Upper lobe of right lung (tissue), 1 donor: Measurements from ENCODE around the gene ARG1. TPM values are rescaled to one million over a fixed set of nuclear protein-coding genes. Genes with fewer than 3 reads are reported as not detected.
"Not testable (repeated sequence)": the region's sequence is repeated elsewhere in the genome, so short reads cannot be mapped to it uniquely, and the experiment has no call there.

Source experiments
- ATAC-seq: fragments of 200-7000 bp; cut with Tn5 transposase; one replicate; pipeline ENCODE4 v1.9.1; 2020; ENCODE audit warnings: mild to moderate bottlenecking, moderate library complexity
- DNase-seq: peaks from one replicate; pipeline ENCODE4 v3.0.0-alpha.2; 2020
- H3K27ac ChIP-seq: fragments of 200-600 bp; one replicate; pipeline ENCODE4 v1.8.0; 2022
- H3K27me3 ChIP-seq: fragments of 200-600 bp; one replicate; pipeline ENCODE4 v1.8.0; 2022; ENCODE audit warnings: mild to moderate bottlenecking
- H3K36me3 ChIP-seq: fragments of 200-600 bp; one replicate; pipeline ENCODE4 v1.8.0; 2022
- H3K4me1 ChIP-seq: fragments of 200-600 bp; one replicate; pipeline ENCODE4 v1.8.0; 2022
- H3K4me3 ChIP-seq: fragments of 200-600 bp; one replicate; pipeline ENCODE4 v1.8.0; 2022; ENCODE audit warnings: mild to moderate bottlenecking
- H3K9me3 ChIP-seq: fragments of 200-600 bp; one replicate; pipeline ENCODE4 v1.8.0; 2022
- intact Hi-C: fragments of 100-400 bp; cut with DNase I; formaldehyde crosslinking; loops from one replicate; pipeline ENCODE4 v1.11.0; 2022
- long read RNA-seq: library from polyadenylated mRNA; unstranded; transcript quantifications from one replicate; pipeline ENCODE4 v2.0.0, GENCODE V29; 2021
- total RNA-seq: library from RNA; stranded (reverse); fragmentation: NEBNext Ultra II Directional; extraction: Animal tissue kit (Norgen Biotek cat#: 25700); gene quantifications from one replicate; pipeline ENCODE4 v1.2.1, GENCODE V29; 2021
- TF ChIP-seq, protein P1 (sequence below): fragments of 200-600 bp; IDR thresholded peaks from one replicate; pipeline ENCODE4 v1.8.0; 2022; ENCODE audit warnings: antibody characterized with exemption
- donor health status: DM: no; HTN: yes; CAD: no; lungs with severe emphysema.

ARG1 gene
- 1.3 TPM for total RNA-seq
- long read RNA-seq, partial matches to known transcripts = 0 of 2 reads
- long read RNA-seq, other reads (novel, unspliced or antisense) = 1 of 2 reads

DNA sequence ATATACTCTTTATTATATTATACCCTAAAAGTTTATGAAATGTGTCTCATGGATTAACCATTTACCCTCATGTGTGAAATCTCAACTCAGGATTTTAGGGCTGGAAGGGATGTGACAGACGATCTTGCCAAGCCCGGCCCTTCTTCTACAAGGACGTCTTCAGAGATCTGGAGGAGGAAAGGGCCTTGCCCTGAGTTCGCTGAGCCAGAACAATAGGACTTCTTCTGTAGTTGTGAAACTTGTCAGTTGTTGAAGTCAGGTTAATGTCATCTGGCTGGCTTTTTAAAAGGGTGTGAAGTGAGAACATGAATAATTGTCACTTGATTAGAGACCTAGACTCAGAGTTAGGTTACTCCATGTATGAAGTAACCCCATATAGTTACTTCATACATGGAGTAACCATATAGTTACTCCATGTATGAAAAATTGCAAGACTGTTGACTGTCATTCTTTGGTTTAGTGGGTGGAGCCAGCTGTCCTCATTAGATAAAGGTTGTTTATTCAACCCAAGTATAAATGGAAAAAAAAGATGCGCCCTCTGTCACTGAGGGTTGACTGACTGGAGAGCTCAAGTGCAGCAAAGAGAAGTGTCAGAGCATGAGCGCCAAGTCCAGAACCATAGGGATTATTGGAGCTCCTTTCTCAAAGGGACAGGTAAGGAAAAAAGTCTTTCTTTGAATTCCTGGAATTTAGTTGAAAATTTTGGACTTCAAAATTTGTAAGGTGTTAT is at the start of gene ARG1:
TSS of gene ARG1 (plus strand) at position 541 of the 730 bp plus-strand sequence. CDS start at position 598, 57 bp downstream.
- H3K9me3 ChIP-seq = no peaks in the 10 kb centered on the region
- TF ChIP-seq, protein P1, sequence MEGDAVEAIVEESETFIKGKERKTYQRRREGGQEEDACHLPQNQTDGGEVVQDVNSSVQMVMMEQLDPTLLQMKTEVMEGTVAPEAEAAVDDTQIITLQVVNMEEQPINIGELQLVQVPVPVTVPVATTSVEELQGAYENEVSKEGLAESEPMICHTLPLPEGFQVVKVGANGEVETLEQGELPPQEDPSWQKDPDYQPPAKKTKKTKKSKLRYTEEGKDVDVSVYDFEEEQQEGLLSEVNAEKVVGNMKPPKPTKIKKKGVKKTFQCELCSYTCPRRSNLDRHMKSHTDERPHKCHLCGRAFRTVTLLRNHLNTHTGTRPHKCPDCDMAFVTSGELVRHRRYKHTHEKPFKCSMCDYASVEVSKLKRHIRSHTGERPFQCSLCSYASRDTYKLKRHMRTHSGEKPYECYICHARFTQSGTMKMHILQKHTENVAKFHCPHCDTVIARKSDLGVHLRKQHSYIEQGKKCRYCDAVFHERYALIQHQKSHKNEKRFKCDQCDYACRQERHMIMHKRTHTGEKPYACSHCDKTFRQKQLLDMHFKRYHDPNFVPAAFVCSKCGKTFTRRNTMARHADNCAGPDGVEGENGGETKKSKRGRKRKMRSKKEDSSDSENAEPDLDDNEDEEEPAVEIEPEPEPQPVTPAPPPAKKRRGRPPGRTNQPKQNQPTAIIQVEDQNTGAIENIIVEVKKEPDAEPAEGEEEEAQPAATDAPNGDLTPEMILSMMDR = no peak
- DNase-seq (no peak), ATAC-seq (no peak)
- H3K4me1 ChIP-seq = no peaks in the 10 kb centered on the region
- H3K27ac ChIP-seq = no peak within 1 kb of the TSS
- H3K27me3 ChIP-seq = no peaks in the 10 kb centered on the region
- H3K4me3 ChIP-seq = no peak within 1 kb of the TSS
- intact Hi-C loops = no loop called here
- peaks cover 12% of the 10 kb centered on the region for H3K36me3 ChIP-seq

GRCh38 chr6:131523988-131524673 is 48.9 kb upstream of the ARG1 start:
- ATAC-seq (no peak), DNase-seq (no peak)
- intact Hi-C loops = no loop called here
- no peaks in the 10 kb centered on the region for H3K36me3 ChIP-seq
- no peaks in the 10 kb centered on the region for H3K27me3 ChIP-seq
- TF ChIP-seq, protein P1 = no peak
- H3K4me3 ChIP-seq = no peak overlapping the region
- no peaks in the 10 kb centered on the region for H3K9me3 ChIP-seq
- no peaks in the 10 kb centered on the region for H3K4me1 ChIP-seq
- H3K27ac ChIP-seq = no peak overlapping the region

DNA sequence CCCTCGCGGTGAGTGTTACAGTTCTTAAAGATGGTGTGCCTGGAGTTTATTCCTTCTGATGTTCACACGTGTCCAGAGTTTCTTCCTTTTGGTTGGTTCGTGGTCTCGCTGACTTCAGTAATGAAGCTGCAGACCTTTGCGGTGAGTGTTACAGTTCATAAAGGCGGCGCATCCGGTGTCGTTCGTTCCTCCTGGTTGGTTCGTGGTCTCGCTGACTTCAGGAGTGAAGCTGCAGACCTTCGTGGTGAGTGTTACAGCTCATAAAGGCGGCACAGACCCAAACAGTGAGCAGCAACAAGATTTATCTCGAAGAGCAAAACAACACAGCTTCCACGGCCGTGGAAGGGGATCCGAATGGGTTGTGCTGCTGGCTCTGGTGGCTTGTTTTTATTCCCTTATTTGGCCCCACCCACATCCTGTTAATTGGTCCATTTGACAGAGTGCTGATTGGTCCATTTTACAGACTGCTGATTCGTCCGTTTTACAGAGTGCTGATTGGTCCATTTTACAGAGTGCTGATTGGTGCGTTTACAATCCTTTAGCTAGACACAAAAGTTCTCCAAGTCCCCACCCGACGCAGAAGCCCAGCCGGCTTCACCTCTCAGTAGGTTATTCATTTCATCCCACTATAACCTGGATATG is 48.2 kb upstream of the ARG1 start:
- TF ChIP-seq, protein P1 = no peak
- DNase-seq = no peak
- no peaks in the 10 kb centered on the region for H3K36me3 ChIP-seq
- H3K27me3 ChIP-seq = no peaks in the 10 kb centered on the region
- H3K27ac ChIP-seq = no peak overlapping the region
- no peaks in the 10 kb centered on the region for H3K9me3 ChIP-seq
- H3K4me3 ChIP-seq = no peak overlapping the region
- intact Hi-C loops = no loop called here
- H3K4me1 ChIP-seq = no peaks in the 10 kb centered on the region
- ATAC-seq = no peak

GRCh38 chr6:131530936-131531335 is 42.1 kb upstream of the ARG1 start:
- H3K9me3 ChIP-seq, H3K27me3 ChIP-seq, DNase-seq, H3K27ac ChIP-seq, H3K4me3 ChIP-seq, intact Hi-C loops, H3K36me3 ChIP-seq, ATAC-seq, H3K4me1 ChIP-seq: not testable (repeated sequence)

- intact Hi-C loops, H3K27ac ChIP-seq, DNase-seq, H3K4me3 ChIP-seq, ATAC-seq, H3K36me3 ChIP-seq, H3K27me3 ChIP-seq, H3K9me3 ChIP-seq, H3K4me1 ChIP-seq: not testable (repeated sequence)
These were observed 41.3 kb upstream of the ARG1 start for GRCh38 chr6:131531681-131532080.

DNA sequence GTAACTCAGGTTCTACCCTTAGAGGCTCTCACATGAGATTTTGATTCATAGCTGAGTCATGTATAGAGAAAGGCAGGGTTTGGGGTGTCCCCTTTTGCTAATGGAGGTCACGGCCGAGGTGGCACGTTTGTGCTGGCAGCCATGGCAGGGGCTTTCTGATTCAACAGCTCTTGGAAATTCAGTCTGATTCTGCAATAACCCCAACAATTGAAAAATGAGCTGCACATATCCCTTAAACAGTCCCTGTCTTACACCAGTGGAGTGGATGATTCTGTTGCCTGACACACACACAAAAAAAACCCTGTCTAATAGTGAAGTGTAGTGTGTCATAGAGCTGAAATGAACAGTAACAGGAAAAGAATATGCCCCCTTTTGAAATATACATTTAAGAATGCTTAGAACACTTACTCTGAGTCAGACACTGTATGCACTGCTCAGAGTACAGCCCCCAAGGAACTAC is 40.4 kb upstream of the ARG1 start:
- no peak for ATAC-seq
- Histone ChIP-seq H3K27ac (no peak overlapping the region), H3K9me3 (no peaks in the 10 kb centered on the region), H3K36me3 (no peaks in the 10 kb centered on the region), H3K4me3 (no peak overlapping the region), H3K27me3 (no peaks in the 10 kb centered on the region), H3K4me1 (no peaks in the 10 kb centered on the region)
- TF ChIP-seq, protein P1 = no peak
- intact Hi-C loops = no loop called here
- DNase-seq = no peak

- H3K4me3 ChIP-seq, ATAC-seq, intact Hi-C loops, H3K36me3 ChIP-seq, H3K27me3 ChIP-seq, H3K4me1 ChIP-seq, DNase-seq, H3K27ac ChIP-seq, H3K9me3 ChIP-seq: not testable (repeated sequence)
These were observed 34.4 kb upstream of the ARG1 start for GRCh38 chr6:131538615-131539014.
